ENCODE results near the gene PHF21A. TPM values are rescaled to one million over a fixed set of nuclear protein-coding genes. Genes with fewer than 3 reads are reported as not detected.

PHF21A gene
- total and polyA plus RNA-seq, 10 of the 15 experiments (the other 5 are each of a cell fraction or from before 2014, with no cell fraction given) = 2.6 to 37.2 (median 16.0) TPM

- RAD21 ChIA-PET (ENCODE audit: unreplicated experiment) = no interaction called here
- ATAC-seq = no peak
- CTCF ChIA-PET = interaction anchor here (2.5 kb wide), 1 partner anchor 9 kb away, joined by 14 read pairs; no protein-coding TSS in a partner anchor
- Histone ChIP-seq H4K20me1 (ENCODE audit: control insufficient read depth, insufficient read depth) (no peaks in the 10 kb centered on the region), H3K27me3 (replicated peaks in 1 of 2; ENCODE audit: control insufficient read depth in 2 of 2, insufficient read depth in 2 of 2, low read length in 1 of 2) (no peaks in the 10 kb centered on the region), H3K9me3 (replicated peaks; ENCODE audit: control insufficient read depth, insufficient read depth, low read length) (no peaks in the 10 kb centered on the region), H3K9ac (ENCODE audit: control insufficient read depth, insufficient read depth, low read length) (no peak overlapping the region), H3K4me1 (ENCODE audit: control insufficient read depth, insufficient read depth, low read length) (no peaks in the 10 kb centered on the region), H3K27ac (ENCODE audit: control insufficient read depth, insufficient read depth) (no peak overlapping the region), H2AFZ (ENCODE audit: control insufficient read depth, low read depth, low read length) (no peak overlapping the region), H3K79me2 (ENCODE audit: control insufficient read depth, insufficient read depth, low read length) (no peaks in the 10 kb centered on the region), H3K4me2 (ENCODE audit: control insufficient read depth, insufficient read depth) (no peak overlapping the region), H3K4me3 (no peak overlapping the region), H3K36me3 (ENCODE audit: control insufficient read depth in 2 of 2, insufficient read depth in 2 of 2, low read length in 1 of 2) (peaks cover 4 to 15% of the 10 kb centered on the region in 2 experiments; a peak in 3 of 4 replicates)
- TF ChIP-seq JUND (IDR thresholded peaks at IDR 0.05; ENCODE audit: low read depth, low read length) = no peak
- TF ChIP-seq TCF3 (IDR thresholded peaks at IDR 0.05; ENCODE audit: borderline replicate concordance, insufficient read depth, low read depth, low read length) = no peak
- TF ChIP-seq CEBPB (IDR thresholded peaks at IDR 0.05; ENCODE audit: borderline replicate concordance in 1 of 2, low read depth in 2 of 2, low read length in 2 of 2) = no peak
- TF ChIP-seq HCFC1 (IDR thresholded peaks at IDR 0.05; ENCODE audit: low read length) = no peak
- TF ChIP-seq ETV6 (conservative IDR thresholded peaks at IDR 0.05 in 1 of 2, IDR thresholded peaks at IDR 0.05 in 1 of 2; ENCODE audit: borderline replicate concordance in 1 of 2, low read depth in 1 of 2) = no peak
- TF ChIP-seq RELA (IDR thresholded peaks at IDR 0.05; ENCODE audit: borderline replicate concordance, partially characterized antibody) = no peak
- no peak for TF ChIP-seq CREM (IDR thresholded peaks at IDR 0.05; ENCODE audit: low read depth)
- no peak for TF ChIP-seq CBFB (IDR thresholded peaks at IDR 0.05; ENCODE audit: low read depth)
- no peak for TF ChIP-seq HDAC2 (IDR thresholded peaks at IDR 0.05)
- no peak for TF ChIP-seq ZZZ3 (IDR thresholded peaks at IDR 0.05; ENCODE audit: control insufficient read depth, insufficient read length, low read depth)
- SMC1A ChIA-PET (ENCODE audit: uncharacterized antibody, unreplicated experiment) = interaction anchor here (0.8 to 1.6 kb wide), 2 partner anchors 22 to 118 kb away, joined by 3 read pairs; no protein-coding TSS in a partner anchor
- POLR2A ChIA-PET = interaction anchor here (0.5 kb wide), 1 partner anchor 9 kb away, joined by 3 read pairs; no protein-coding TSS in a partner anchor
- intact Hi-C loops (cut with micrococcal nuclease; ENCODE audit: unreplicated experiment) (no loop called here), in situ Hi-C loops (cut with MboI) (no loop called here)
- no TSS peak for BruUV-seq (replicated peaks)
- no peak for FAIRE-seq
- 97% methylated on average over 4 of the region's 4 CpGs for WGBS (ENCODE audit: insufficient coverage, insufficient replicate concordance, low lambda C conversion rate, missing lambda C conversion rate)
- no peak for DNase-seq (ENCODE audit: low read depth, low spot score)
Measured at GRCh38 chr11:45973601-45974000, 147.7 kb downstream of the PHF21A start.

Measured in GM12878 (cell line).